ENCODE results near the gene CALHM5. TPM values are rescaled to one million over a fixed set of nuclear protein-coding genes. Genes with fewer than 3 reads are reported as not detected.

The CALHM5 gene
- total RNA-seq, 1 donor from 2014 or later: 2.8 TPM

- no peak for DNase-seq (ENCODE audit: low spot score)
Measured at GRCh38 chr6:116547358-116547757, 35.9 kb downstream of the CALHM5 start.

- DNase-seq (ENCODE audit: low spot score): no peak
Measured at GRCh38 chr6:116550796-116551195, 39.4 kb downstream of the CALHM5 start.

GRCh38 chr6:116553451-116553850 is 42.0 kb downstream of the CALHM5 start, which contains the start of gene CALHM4:
Gene CALHM4 (plus strand): TSS chr6:116553751. CDS start chr6:116553794, 43 bp downstream.
- no peak for DNase-seq (ENCODE audit: low spot score)

- DNase-seq (ENCODE audit: low spot score): no peak
Measured at GRCh38 chr6:116556065-116556464, 44.6 kb downstream of the CALHM5 start.

- no peak for DNase-seq (ENCODE audit: low spot score)
Measured at GRCh38 chr6:116556814-116557415, 45.5 kb downstream of the CALHM5 start.

GRCh38 chr6:116557893-116558292 is 46.5 kb downstream of the CALHM5 start:
- DNase-seq (ENCODE audit: low spot score): no peak

- no peak for DNase-seq (ENCODE audit: low spot score)
Measured at GRCh38 chr6:116560130-116560529, 48.7 kb downstream of the CALHM5 start.

- DNase-seq (ENCODE audit: low spot score): no peak
Measured at GRCh38 chr6:116561377-116562018, 50.1 kb downstream of the CALHM5 start.

GRCh38 chr6:116562019-116562403 is 50.6 kb downstream of the CALHM5 start:
- DNase-seq (ENCODE audit: low spot score): no peak

GRCh38 chr6:116562614-116563013 is 51.2 kb downstream of the CALHM5 start:
- DNase-seq (ENCODE audit: low spot score): no peak

GRCh38 chr6:116563830-116564229 is 52.4 kb downstream of the CALHM5 start:
- no peak for DNase-seq (ENCODE audit: low spot score)

- no peak for DNase-seq (ENCODE audit: low spot score)
Measured at GRCh38 chr6:116564311-116564710, 52.9 kb downstream of the CALHM5 start.

- DNase-seq (ENCODE audit: low spot score): no peak
Measured at GRCh38 chr6:116564921-116565872, 53.8 kb downstream of the CALHM5 start.

GRCh38 chr6:116568111-116568510 is 56.7 kb downstream of the CALHM5 start:
- no peak for DNase-seq (ENCODE audit: low spot score)

GRCh38 chr6:116568821-116569755 is 57.6 kb downstream of the CALHM5 start:
- DNase-seq (ENCODE audit: low spot score): no peak

GRCh38 chr6:116570856-116571682 is 59.6 kb downstream of the CALHM5 start, which contains the start of gene RWDD1:
Gene RWDD1 (plus strand): TSS chr6:116571504. CDS start chr6:116571583, 79 bp downstream.
- DNase-seq (ENCODE audit: low spot score): peak; percentile 98

- no peak for DNase-seq (ENCODE audit: low spot score)
Measured at GRCh38 chr6:116571683-116572000, 60.2 kb downstream of the CALHM5 start.

GRCh38 chr6:116572162-116572561 is 60.7 kb downstream of the CALHM5 start:
- DNase-seq (ENCODE audit: low spot score): no peak
